ENCODE results near the gene CFAP20DC.
A peak's percentile ranks its signal among the peaks of the same experiment; 100 is the strongest.
"Not testable (repeated sequence)": the region's sequence is repeated elsewhere in the genome, so short reads cannot be mapped to it uniquely, and the experiment has no call there.

CFAP20DC gene

DNA sequence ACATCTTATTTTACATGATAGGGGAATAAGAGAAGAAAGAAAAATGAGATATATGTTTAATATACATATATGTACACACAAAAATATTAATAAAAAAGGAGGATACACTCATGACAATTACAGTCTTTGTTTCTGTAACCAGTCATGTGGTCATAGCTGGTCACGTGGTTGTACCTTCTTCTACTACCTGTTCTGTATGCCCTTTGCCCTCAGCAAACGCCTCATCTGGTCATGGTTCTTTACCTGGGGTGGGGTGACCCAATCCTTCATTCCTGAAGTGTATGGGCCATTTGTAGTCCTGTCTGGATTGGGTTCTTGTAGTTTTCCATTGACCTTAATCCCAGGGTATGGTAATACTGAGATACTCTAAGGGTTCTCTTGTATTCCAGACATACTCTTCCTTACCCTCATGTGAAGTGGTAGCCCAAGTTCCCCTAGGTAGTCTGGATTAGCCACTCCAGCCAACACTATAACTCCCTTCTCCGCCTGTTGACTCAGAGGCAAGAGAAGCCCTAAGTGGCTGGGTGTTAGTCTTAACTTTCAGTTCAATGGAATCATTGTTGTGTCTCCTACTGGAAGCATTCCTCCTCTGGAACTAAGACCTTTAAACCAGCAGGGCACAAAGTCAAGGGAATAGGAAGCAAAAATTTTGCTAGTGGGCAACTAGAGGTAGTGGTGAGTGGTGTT is 336.0 kb downstream of the CFAP20DC start:
- H3K4ac ChIP-seq (ENCODE audit: low read length), result no peak overlapping the region
- H3K27me3 ChIP-seq (ENCODE audit: control insufficient read depth in 3 of 3, insufficient read depth in 3 of 3, low read depth in 1 of 3, low read length in 3 of 3), result no peaks in the 10 kb centered on the region
- no peak overlapping the region for H2BK5ac ChIP-seq (ENCODE audit: low read length)
- H3K9ac ChIP-seq (ENCODE audit: low read depth, low read length, poor library complexity), result no peak overlapping the region
- no peak overlapping the region for H2BK12ac ChIP-seq (ENCODE audit: low read length)
- no peak overlapping the region for H4K91ac ChIP-seq (ENCODE audit: low read depth, low read length, poor library complexity)
- no peaks in the 10 kb centered on the region for H3K36me3 ChIP-seq (replicated peaks in 1 of 2; ENCODE audit: control insufficient read depth in 2 of 2, insufficient read depth in 2 of 2, low read length in 2 of 2)
- no peak for DNase-seq (ENCODE audit: low spot score)
- no peak overlapping the region for H2AFZ ChIP-seq (ENCODE audit: low read length)
- no peaks in the 10 kb centered on the region for H3K4me1 ChIP-seq (ENCODE audit: control insufficient read depth in 2 of 2, insufficient read depth in 1 of 2, low read depth in 1 of 2, low read length in 2 of 2)
- H3K18ac ChIP-seq (ENCODE audit: low read length), result no peak overlapping the region
- H2AK5ac ChIP-seq (ENCODE audit: low read depth, low read length), result no peak overlapping the region
- no peak overlapping the region for H3K23ac ChIP-seq (ENCODE audit: low read depth, low read length, poor library complexity)
- H2BK15ac ChIP-seq (ENCODE audit: low read length), result no peak overlapping the region
- H2BK120ac ChIP-seq (ENCODE audit: low read depth, low read length), result no peak overlapping the region
- no peak overlapping the region for H3K14ac ChIP-seq (ENCODE audit: low read length)
- no peak overlapping the region for H3K4me2 ChIP-seq (ENCODE audit: insufficient read depth, low read length, poor library complexity, severe bottlenecking)
- WGBS, 2 donors (ENCODE audit: extremely low coverage in 2 of 2, insufficient read length in 2 of 2, insufficient replicate concordance in 1 of 2), result no CpG with 5 or more reads among the region's 3 CpGs
- H3K4me3 ChIP-seq (ENCODE audit: low read length in 2 of 2), result no peak overlapping the region
- H3K79me1 ChIP-seq (ENCODE audit: low read depth, low read length), result no peaks in the 10 kb centered on the region
- no peak overlapping the region for H4K8ac ChIP-seq (ENCODE audit: low read depth, low read length)
- peaks cover 0 to 4% of the 10 kb centered on the region in 2 donors for H3K9me3 ChIP-seq (replicated peaks in 1 of 2; ENCODE audit: control insufficient read depth in 2 of 2, insufficient read depth in 1 of 2, low read depth in 1 of 2, low read length in 2 of 2)
- no peak overlapping the region for H3K27ac ChIP-seq (replicated peaks; ENCODE audit: low read length)

DNA sequence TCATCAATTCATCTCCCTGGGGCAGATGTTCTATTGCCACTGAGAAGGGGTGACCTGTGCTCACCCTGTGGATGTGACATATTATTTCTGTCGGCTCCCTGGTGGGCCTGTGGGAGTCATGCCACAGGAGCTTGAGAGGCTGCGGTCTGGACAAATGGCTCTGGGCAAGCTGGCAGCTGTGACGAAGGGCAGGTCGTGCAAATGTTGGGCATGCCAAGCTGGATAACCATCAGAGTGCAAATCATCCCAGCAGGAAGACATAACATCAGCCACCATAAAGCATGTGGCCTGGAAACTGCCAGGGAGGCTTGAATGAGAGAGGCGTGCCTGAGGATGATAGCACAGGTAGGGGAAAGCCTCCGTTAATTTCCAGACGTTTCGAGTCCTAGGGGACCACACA is 338.0 kb downstream of the CFAP20DC start:
- no peak for DNase-seq (ENCODE audit: low spot score)
- no peak overlapping the region for H2AFZ ChIP-seq (ENCODE audit: low read length)
- no peak overlapping the region for H2BK12ac ChIP-seq (ENCODE audit: low read length)
- H3K14ac ChIP-seq (ENCODE audit: low read length), result no peak overlapping the region
- H4K8ac ChIP-seq (ENCODE audit: low read depth, low read length), result no peak overlapping the region
- peak overlapping the region; percentile 18 for H3K23ac ChIP-seq (ENCODE audit: low read depth, low read length, poor library complexity)
- no peak overlapping the region for H3K18ac ChIP-seq (ENCODE audit: low read length)
- no peak overlapping the region for H2AK5ac ChIP-seq (ENCODE audit: low read depth, low read length)
- no peaks in the 10 kb centered on the region for H3K27me3 ChIP-seq (ENCODE audit: control insufficient read depth in 3 of 3, insufficient read depth in 3 of 3, low read depth in 1 of 3, low read length in 3 of 3)
- H3K27ac ChIP-seq (replicated peaks; ENCODE audit: low read length), result no peak overlapping the region
- no peaks in the 10 kb centered on the region for H3K79me1 ChIP-seq (ENCODE audit: low read depth, low read length)
- no peak overlapping the region for H3K4ac ChIP-seq (ENCODE audit: low read length)
- WGBS, 2 donors (ENCODE audit: extremely low coverage in 2 of 2, insufficient read length in 2 of 2, insufficient replicate concordance in 1 of 2), result no CpG with 5 or more reads among the region's 8 CpGs
- no peaks in the 10 kb centered on the region for H3K36me3 ChIP-seq (replicated peaks in 1 of 2; ENCODE audit: control insufficient read depth in 2 of 2, insufficient read depth in 2 of 2, low read length in 2 of 2)
- peaks cover 0 to 2% of the 10 kb centered on the region in 2 donors for H3K4me1 ChIP-seq (ENCODE audit: control insufficient read depth in 2 of 2, insufficient read depth in 1 of 2, low read depth in 1 of 2, low read length in 2 of 2)
- H3K9ac ChIP-seq (ENCODE audit: low read depth, low read length, poor library complexity), result no peak overlapping the region
- H3K9me3 ChIP-seq (replicated peaks in 1 of 2; ENCODE audit: control insufficient read depth in 2 of 2, insufficient read depth in 1 of 2, low read depth in 1 of 2, low read length in 2 of 2), result peaks cover 0 to 4% of the 10 kb centered on the region in 2 donors
- H2BK120ac ChIP-seq (ENCODE audit: low read depth, low read length), result no peak overlapping the region
- no peak overlapping the region for H3K4me3 ChIP-seq (ENCODE audit: low read length in 2 of 2)
- H2BK15ac ChIP-seq (ENCODE audit: low read length), result no peak overlapping the region
- no peak overlapping the region for H4K91ac ChIP-seq (ENCODE audit: low read depth, low read length, poor library complexity)
- no peak overlapping the region for H3K4me2 ChIP-seq (ENCODE audit: insufficient read depth, low read length, poor library complexity, severe bottlenecking)
- H2BK5ac ChIP-seq (ENCODE audit: low read length), result no peak overlapping the region

DNA sequence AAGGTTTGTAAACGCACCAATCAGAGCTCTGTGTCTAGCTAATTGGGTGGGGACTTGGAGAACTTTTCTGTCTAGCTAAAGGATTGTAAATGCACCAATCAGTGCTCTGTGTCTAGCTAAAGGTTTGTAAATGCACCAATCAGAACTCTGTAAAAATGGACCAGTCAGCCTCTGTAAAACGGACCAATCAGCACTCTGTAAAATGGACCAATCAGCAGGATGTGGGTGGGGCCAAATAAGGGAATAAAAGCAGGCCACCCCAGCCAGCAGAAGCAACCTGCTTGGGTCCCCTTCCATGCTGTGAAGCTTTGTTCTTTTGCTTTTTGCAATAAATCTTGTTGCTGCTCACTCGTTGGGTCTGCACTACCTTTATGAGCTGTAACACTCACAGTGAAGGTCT is 340.8 kb downstream of the CFAP20DC start:
- not testable (repeated sequence) for H3K79me1 ChIP-seq (ENCODE audit: low read depth, low read length); H3K27me3 ChIP-seq (ENCODE audit: control insufficient read depth in 3 of 3, insufficient read depth in 3 of 3, low read depth in 1 of 3, low read length in 3 of 3); H3K9me3 ChIP-seq (replicated peaks in 1 of 2; ENCODE audit: control insufficient read depth in 2 of 2, insufficient read depth in 1 of 2, low read depth in 1 of 2, low read length in 2 of 2); H2AFZ ChIP-seq (ENCODE audit: low read length); H3K9ac ChIP-seq (ENCODE audit: low read depth, low read length, poor library complexity); H3K27ac ChIP-seq (replicated peaks; ENCODE audit: low read length); H2BK5ac ChIP-seq (ENCODE audit: low read length); H4K8ac ChIP-seq (ENCODE audit: low read depth, low read length); H3K36me3 ChIP-seq (replicated peaks in 1 of 2; ENCODE audit: control insufficient read depth in 2 of 2, insufficient read depth in 2 of 2, low read length in 2 of 2); H3K4me3 ChIP-seq (ENCODE audit: low read length in 2 of 2); H2BK12ac ChIP-seq (ENCODE audit: low read length); H3K4me1 ChIP-seq (ENCODE audit: control insufficient read depth in 2 of 2, insufficient read depth in 1 of 2, low read depth in 1 of 2, low read length in 2 of 2); H2BK120ac ChIP-seq (ENCODE audit: low read depth, low read length); H3K14ac ChIP-seq (ENCODE audit: low read length); H3K4ac ChIP-seq (ENCODE audit: low read length); DNase-seq (ENCODE audit: low spot score); H2AK5ac ChIP-seq (ENCODE audit: low read depth, low read length); H3K18ac ChIP-seq (ENCODE audit: low read length); H2BK15ac ChIP-seq (ENCODE audit: low read length); H3K23ac ChIP-seq (ENCODE audit: low read depth, low read length, poor library complexity); H3K4me2 ChIP-seq (ENCODE audit: insufficient read depth, low read length, poor library complexity, severe bottlenecking); H4K91ac ChIP-seq (ENCODE audit: low read depth, low read length, poor library complexity)
- WGBS, 2 donors (ENCODE audit: extremely low coverage in 2 of 2, insufficient read length in 2 of 2, insufficient replicate concordance in 1 of 2), result no CpG with 5 or more reads among the region's 3 CpGs

DNA sequence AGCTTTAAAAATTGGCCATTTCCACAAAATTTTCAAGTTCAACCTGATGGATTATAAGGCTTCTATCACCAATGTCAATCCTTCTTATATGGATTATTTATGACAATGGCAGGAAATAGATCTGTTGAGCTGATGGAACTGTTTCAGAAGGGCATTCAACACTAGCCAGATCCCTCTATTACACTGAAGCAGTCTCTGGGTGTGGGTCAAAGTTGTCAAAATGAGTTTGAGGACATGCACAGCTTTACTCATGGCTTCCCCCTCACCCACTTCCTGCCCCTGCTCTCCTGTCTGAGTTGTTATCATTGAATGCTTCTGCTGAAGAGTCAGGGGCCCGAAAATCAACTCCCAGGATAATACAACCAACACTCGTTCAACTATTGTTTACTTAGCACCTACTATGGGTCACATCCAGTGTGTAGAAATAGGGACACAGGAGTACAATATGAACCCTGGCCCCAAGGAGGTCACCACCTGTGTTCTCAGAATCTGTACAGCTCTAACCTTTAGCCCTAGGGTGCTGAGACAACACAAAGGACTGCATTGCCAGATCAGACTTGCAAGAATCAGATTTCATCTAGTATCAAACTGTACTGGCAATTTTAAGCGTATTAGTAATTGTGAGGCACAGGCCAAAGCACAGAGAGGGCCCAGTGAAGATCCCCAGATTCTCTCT is 341.6 kb downstream of the CFAP20DC start:
- H2BK120ac ChIP-seq (ENCODE audit: low read depth, low read length), result no peak overlapping the region
- peaks cover 0 to 6% of the 10 kb centered on the region in 2 donors for H3K9me3 ChIP-seq (replicated peaks in 1 of 2; ENCODE audit: control insufficient read depth in 2 of 2, insufficient read depth in 1 of 2, low read depth in 1 of 2, low read length in 2 of 2)
- no peaks in the 10 kb centered on the region for H3K36me3 ChIP-seq (replicated peaks in 1 of 2; ENCODE audit: control insufficient read depth in 2 of 2, insufficient read depth in 2 of 2, low read length in 2 of 2)
- H2BK5ac ChIP-seq (ENCODE audit: low read length), result no peak overlapping the region
- no peaks in the 10 kb centered on the region for H3K79me1 ChIP-seq (ENCODE audit: low read depth, low read length)
- no peak overlapping the region for H2AFZ ChIP-seq (ENCODE audit: low read length)
- H3K4me1 ChIP-seq (ENCODE audit: control insufficient read depth in 2 of 2, insufficient read depth in 1 of 2, low read depth in 1 of 2, low read length in 2 of 2), result peaks cover 0 to 2% of the 10 kb centered on the region in 2 donors
- H3K9ac ChIP-seq (ENCODE audit: low read depth, low read length, poor library complexity), result no peak overlapping the region
- H3K23ac ChIP-seq (ENCODE audit: low read depth, low read length, poor library complexity), result no peak overlapping the region
- H3K14ac ChIP-seq (ENCODE audit: low read length), result no peak overlapping the region
- no peaks in the 10 kb centered on the region for H3K27me3 ChIP-seq (ENCODE audit: control insufficient read depth in 3 of 3, insufficient read depth in 3 of 3, low read depth in 1 of 3, low read length in 3 of 3)
- no peak overlapping the region for H2BK12ac ChIP-seq (ENCODE audit: low read length)
- H2AK5ac ChIP-seq (ENCODE audit: low read depth, low read length), result no peak overlapping the region
- H3K4ac ChIP-seq (ENCODE audit: low read length), result no peak overlapping the region
- no peak overlapping the region for H3K4me2 ChIP-seq (ENCODE audit: insufficient read depth, low read length, poor library complexity, severe bottlenecking)
- no peak overlapping the region for H2BK15ac ChIP-seq (ENCODE audit: low read length)
- H4K91ac ChIP-seq (ENCODE audit: low read depth, low read length, poor library complexity), result no peak overlapping the region
- H3K4me3 ChIP-seq (ENCODE audit: low read length in 2 of 2), result no peak overlapping the region
- no CpG with 5 or more reads among the region's 3 CpGs for WGBS, 2 donors (ENCODE audit: extremely low coverage in 2 of 2, insufficient read length in 2 of 2, insufficient replicate concordance in 1 of 2)
- no peak overlapping the region for H4K8ac ChIP-seq (ENCODE audit: low read depth, low read length)
- no peak overlapping the region for H3K18ac ChIP-seq (ENCODE audit: low read length)
- DNase-seq (ENCODE audit: low spot score), result no peak
- H3K27ac ChIP-seq (replicated peaks; ENCODE audit: low read length), result no peak overlapping the region

Data from neuronal stem cell (in vitro differentiated cells).